G401.6 (cell line): ENCODE measurements around the gene UBE4A.
"Not testable (repeated sequence)": the region's sequence is repeated elsewhere in the genome, so short reads cannot be mapped to it uniquely, and the experiment has no call there.

Source experiments
- FAIRE-seq: peaks from 2 replicates; lab custom pipeline; 2012; peaks lifted over from hg19 to GRCh38; lab: Jason Lieb, UNC

UBE4A gene

DNA sequence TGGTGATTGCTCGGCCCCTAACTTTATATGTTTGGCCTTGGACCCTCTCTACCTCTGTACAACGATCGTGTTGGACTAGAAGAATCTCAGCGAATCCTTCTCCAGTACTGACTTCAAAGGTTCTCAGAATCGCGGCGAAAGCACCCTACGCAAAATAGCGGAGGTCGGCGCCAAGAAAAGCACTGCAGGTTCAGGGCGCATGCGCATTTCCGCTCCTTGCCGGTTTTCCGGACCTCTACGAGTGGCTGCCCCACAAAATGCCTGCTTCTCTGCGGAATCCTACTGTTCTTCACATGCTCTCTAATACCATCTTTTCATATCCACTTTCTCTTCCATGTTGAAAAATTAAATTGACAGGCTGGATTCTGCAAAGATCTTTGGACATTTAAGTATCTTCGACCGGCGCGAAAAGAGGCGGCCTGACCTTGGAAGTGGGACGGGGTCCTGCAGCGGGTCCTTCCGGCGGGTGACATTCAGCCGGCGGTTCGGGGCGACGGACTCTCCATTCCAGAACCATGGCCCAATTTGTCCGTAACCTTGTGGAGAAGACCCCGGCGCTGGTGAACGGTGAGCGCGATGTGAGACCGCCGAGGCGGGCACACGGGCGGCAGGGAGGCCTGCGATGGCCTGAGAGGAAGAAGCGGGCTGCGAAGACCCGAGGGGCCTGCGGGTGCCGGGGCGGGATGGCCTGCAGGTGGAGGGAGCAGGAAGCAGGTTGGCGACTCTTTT, 41.9 kb downstream of the UBE4A start, which contains the start of gene ATP5MG:
ATP5MG (plus strand) TSS at position 456 of the 729 bp plus-strand sequence; CDS start at position 516, 60 bp downstream.
- peak; percentile 93 for FAIRE-seq

DNA sequence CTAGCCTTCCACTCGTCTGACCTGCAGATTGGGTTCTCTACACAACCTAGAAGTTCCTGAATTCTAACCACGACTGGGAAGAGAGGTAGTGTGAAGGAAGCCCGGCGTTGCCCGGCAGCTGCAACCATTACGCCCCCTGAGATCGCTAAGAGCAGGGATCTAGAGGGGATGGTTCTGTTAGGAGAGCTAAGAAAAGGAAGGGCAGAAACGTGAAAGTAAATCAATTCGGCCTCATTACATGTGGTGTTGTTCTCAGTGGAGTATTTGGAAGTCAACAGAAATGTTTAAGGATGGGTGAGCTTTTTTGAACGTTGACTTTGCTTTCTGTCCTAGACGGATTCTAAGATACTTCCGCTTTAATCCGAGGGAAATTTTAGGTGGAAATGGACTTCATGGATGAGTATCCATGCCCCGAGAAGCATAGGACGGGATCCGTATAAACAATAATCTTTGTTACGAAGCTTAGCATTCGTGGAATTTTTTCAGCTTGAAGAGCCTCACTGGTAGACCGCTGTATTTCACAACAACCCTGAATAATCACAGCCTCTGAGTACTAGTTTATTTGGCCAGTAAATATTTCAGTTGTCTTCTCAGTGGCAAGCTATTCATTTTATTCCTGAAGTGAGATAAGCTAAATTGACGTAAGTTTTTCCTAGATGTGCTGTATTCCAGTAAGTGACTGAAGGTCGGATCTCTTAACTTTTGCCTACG, 42.6 kb downstream of the UBE4A start:
- no peak for FAIRE-seq

DNA sequence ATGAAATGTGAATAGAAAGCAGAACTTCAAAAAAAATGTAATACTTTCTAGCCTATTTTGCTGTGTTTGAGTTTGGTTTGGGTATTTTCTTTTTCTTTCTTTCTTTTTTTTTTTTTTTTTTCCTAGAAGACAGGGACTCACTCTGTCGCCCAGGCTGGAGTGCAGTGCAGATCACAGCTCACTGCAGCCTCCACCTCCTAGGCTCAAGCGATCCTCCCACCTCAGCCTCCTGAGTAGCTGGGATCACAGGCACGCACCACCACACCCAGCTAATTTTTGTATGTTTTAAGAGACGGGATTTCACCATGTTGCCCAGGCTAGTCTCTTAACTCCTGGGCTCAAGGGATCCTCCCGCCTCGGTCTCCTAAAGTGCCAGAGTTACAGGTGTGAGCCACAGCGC, 43.2 kb downstream of the UBE4A start:
- FAIRE-seq = not testable (repeated sequence)

DNA sequence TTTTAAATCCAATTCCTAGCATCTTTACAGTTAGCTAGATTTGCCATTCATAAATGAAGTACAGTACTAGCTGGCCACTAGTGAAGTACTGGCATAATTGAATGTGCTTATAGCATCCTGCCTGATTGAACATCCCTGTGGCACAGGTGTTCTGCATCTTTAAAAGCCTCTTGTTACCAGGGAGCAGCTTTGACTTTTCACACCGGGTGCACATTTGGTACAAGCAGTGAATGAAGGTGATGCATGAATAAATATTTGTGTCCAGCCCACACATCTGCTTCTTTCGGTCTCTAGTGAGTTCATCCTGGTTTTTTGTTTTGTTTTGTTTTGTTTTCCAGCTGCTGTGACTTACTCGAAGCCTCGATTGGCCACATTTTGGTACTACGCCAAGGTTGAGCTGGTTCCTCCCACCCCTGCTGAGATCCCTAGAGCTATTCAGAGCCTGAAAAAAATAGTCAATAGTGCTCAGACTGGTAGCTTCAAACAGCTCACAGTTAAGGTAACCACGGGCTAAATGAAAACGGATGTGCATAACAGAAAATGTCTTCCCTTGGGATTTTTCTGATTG, 47.3 kb downstream of the UBE4A start:
- FAIRE-seq = no peak

DNA sequence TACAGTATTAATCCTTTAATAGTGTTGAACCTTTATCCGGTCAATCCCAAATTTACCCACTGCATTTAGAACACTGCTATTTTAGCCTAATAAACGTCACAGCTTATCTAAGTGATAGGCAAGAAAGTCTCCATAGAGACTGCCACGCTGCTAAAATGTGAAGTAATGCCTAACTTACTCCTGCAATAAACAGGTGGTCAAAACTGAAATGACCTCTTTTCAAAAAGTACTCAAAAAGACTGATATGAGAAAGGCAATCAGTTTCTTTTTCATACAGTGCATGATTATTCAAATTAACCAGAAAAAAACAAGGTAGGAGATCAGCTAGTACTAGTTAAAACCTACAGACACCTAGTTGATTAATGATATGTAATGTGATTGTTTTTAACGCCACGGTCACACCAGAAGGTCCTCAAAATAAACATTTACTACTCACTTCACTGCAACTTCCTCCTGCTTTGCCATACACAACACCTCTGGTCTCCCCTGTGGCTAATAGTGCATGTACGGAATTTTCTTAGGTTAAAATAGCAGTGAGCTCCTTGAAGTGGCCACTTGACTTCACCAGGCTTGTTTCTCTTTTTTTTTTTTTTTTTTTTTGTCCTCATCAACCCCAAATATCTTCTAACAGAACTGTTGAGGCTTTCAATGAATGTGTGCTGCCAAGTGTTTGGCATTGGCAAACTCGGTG, 50.8 kb downstream of the UBE4A start:
- no peak for FAIRE-seq

DNA sequence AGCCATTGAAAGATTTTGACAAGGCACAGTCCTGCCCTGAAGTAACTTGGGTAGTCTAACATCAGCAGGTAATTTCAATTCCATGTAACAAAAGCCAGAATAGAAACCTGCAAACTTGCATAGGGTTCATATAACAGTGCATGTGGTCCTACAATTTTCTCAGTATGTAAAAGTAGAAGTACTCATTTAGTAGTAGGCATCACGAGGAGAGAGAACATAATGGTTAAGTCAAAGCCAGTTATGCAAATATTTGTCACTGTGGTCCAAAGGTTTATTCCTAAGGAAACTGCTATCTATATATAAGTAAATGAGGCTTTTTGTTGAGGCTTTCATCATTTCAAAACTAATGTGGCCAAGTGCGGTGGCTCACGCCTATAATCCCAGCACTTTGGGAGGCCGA, 52.1 kb downstream of the UBE4A start:
- no peak for FAIRE-seq

DNA sequence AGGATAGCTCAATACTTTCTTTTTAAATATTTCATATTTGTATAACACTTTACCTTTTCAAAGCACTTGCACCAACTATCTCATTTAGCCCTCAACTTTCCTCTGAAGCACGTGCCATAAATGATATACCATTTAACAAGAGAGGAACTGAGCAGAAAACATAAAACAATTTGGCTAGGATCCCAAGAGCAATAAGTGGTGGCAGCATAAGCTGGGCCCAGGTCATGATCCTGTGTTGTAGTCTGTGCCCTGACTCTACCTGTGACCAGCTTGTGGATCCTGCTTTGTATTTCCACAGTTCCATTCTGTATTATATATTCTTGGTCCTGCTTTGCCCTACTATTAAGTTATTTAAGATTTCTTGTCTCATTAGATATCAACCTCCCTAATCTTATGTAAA, 53.5 kb downstream of the UBE4A start:
- no peak for FAIRE-seq

DNA sequence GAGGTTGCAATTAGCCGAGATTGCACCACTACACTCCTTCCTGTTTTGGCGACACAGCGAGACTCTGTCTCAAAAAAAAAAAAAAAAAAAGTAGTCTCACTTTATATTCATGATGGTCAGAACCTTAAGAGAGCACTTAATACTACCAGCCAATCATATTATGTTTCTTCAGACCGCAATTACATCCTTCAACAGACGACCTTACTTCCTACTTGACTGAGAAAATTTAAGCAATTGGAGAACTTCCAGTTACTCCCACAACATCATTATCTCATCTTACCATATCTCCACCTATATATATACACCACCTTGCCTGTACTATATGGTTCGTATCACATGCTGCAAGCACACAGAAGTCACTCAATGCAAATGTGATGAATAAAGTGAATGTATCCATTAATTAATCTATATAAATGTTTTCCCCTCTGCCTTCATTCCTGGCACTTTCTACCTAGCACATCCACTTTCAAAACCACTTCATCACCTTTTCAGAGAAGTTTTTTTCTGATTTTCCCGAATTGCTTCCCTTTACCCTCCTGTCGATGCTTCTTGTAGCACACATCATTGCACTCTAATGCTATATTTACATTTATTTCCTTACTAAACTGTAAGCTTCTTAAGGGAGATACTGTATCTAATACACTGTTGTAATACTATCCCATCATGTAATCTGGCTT, 55.8 kb downstream of the UBE4A start:
- no peak for FAIRE-seq

DNA sequence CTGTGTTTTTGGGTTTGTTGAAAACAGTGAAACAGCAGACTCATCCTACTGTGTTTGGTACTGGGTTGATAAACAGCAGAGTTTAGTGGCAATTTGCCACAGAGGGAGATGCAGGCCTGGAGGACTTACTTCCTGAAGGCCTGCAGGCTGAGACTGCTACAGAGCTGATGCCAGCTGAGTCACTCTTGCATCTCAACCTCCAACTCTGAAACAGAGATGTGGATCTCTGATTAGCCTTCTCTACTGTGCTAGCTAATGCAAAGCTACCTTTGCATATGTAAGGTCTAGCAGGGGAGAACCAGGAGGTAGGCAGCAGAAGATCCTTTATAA, 56.3 kb downstream of the UBE4A start:
- FAIRE-seq = peak; percentile 93

DNA sequence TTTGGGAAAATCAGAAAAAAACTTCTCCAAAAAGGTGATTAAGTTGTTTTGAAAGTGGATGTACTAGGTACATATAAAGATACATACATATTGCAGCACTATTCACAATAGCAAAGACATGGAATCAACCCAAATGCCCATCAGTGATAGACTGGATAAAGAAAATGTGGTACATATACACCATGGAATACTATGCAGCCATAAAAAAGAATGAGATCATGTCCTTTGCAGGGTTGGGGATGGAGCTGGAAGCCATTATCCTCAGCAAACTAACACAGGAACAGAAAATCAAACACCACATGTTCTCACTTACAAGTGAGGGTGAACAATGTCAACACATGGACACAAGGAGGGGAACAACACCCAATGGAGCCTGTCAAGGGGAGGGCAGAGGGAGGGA, 57.5 kb downstream of the UBE4A start:
- FAIRE-seq = not testable (repeated sequence)

DNA sequence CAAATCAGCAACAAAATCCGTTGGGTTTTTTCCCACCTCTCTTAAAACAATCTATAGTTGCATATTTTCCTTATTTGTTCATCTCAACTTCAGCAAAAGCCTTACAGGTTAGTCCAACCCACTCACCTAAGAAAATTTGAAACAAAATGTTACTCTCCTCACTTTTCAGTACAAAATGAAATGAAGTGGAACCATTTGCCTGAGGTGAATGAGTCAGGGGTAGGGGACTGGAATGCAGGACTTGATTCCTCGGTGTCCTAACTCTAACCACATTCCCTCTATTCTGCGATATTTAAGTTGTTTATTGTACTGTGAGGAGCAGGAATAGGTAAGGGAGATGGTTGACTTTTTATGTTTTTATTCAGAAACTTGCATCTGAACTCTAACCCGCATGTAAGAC, 58.4 kb downstream of the UBE4A start:
- FAIRE-seq = peak; percentile 89

DNA sequence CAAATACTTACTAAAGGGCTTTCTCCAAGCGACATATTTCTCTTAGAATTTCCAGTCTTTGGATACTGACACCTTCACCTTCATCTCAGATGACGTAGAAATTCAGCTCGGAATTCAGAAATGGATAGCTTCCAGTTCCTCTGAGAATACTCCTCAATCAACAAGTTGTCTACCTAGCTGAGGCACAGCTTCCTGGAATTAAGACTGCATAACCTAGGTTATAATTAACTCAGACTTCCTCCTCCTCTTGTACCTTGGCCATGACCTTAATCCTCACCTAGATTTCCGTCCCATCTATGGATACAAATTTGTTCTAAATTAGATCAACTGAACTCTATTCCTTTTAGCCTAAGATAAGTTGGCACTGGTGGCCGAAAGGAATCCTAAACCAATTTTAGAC, 59.4 kb downstream of the UBE4A start:
- no peak for FAIRE-seq

DNA sequence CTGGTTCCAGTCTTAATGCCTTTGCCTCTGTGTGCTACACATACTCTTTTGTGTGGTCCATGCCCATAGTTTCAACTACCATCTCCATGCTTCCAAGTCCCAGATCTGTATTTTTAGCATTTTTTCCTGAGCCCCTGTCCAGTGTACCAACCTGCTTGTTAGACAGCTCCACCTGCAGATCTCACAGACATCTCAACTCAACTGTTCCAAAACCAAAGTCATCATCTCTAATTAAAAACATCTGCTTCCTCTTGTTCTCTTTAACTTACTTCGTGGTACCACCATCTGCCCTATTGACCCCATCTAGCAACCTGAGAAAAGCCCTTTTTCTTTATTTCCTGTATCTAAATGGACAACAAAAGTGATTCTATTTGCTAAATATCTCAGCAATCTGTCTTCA, 68.3 kb downstream of the UBE4A start:
- no peak for FAIRE-seq

DNA sequence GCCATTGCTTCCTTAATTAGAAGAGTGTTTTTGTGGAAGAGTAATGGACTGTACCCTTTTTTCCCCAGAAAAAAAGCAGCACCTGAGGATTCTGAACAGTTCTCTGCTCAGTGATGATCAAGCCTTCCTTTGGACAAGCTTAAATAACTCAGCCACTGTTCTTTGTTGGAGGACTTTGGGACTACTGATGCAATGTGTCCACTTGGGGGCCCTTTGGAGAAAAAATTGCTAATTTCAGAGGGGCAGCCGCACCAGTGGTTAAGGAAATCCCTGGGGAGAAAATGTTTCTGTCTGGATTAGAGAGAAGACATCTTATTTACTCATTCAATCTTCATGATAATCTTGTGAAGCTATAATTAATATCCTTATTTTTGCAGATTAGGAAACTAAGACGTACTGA, 71.6 kb downstream of the UBE4A start:
- FAIRE-seq = no peak

DNA sequence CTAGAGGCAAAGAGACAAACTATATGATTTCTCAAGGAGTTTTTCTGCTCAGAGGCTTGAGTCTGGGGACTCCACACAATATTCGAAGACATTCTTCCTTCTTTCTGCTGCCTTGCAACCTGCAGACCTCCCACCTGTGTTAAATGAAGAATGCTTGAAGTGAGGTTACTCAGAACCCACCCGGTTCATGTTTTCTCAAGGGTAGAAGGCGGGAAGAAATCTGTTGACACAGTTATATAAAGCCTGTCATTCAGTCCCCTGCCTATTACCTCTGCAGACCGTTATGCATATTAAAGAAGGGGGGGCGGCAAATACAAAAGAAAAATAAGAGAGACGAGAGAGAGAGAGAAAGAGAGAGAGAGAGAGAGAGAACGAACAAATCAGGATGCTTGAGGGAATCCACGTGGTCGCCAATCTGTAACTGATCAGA, 74.7 kb downstream of the UBE4A start:
- no peak for FAIRE-seq

DNA sequence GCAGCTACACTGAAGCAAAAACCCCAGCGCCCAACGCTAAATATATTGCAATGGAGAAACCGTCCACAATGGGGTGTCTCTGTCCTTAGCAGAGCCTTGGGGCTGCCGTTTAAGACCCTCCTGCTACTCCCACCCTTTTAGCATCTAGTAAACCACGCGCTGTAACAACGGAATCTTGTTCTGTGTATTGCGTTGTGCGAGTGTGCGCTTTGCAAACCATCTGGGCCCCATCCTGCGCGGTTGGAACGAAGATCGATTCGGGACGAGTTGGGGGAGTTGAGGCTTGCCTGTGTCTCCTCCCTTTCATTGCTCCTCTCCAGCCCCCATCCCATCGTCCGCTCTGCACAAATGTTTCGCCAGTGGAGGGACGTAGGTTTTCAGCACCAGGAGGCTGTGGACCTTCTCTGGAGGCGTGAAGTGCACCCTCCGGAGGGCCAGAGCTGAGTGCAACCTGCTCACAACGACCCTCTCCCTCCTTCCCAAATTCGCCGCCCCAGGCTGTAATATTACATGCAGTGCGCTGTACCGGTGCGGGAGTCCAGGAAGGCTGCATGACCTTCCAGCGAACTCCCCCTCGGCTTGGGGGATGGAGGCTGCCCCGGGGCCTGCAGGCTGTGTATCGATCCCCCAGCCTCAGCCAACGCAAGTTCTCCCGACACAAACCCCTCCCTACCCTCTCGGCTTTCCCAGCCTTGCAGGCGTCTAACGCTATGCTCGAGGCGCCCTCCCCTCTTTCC, 75.3 kb downstream of the UBE4A start:
- no peak for FAIRE-seq

DNA sequence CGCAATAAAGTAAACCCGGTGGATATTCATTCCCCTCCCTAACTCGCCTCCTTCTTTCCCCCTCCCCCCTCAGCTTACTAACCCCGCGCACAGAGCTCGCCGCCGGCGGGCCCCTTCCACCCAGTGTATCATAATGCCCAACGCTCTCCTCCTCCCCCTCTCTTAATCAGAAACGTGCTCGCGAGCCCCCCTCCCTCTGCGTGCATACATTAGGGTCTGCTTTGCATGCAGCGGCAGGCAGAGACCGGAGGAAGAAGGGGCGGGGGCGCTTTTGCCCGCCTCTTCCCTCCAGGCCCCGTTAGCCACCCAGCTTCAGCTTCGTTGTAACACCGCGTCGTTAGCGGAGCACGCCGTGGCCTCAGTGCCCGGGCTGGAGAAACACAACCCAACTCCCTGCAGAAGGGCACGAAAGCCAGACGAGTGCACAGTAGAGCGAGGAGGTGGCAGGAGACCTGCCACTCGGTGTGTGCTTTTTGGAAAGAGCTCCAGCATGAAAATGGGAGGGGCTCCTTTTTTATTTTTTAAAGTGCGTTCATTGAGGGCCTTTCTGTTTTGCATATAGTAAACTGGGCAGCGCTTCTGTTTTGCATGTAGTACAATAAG, 76.0 kb downstream of the UBE4A start:
- peak; percentile 84 for FAIRE-seq

DNA sequence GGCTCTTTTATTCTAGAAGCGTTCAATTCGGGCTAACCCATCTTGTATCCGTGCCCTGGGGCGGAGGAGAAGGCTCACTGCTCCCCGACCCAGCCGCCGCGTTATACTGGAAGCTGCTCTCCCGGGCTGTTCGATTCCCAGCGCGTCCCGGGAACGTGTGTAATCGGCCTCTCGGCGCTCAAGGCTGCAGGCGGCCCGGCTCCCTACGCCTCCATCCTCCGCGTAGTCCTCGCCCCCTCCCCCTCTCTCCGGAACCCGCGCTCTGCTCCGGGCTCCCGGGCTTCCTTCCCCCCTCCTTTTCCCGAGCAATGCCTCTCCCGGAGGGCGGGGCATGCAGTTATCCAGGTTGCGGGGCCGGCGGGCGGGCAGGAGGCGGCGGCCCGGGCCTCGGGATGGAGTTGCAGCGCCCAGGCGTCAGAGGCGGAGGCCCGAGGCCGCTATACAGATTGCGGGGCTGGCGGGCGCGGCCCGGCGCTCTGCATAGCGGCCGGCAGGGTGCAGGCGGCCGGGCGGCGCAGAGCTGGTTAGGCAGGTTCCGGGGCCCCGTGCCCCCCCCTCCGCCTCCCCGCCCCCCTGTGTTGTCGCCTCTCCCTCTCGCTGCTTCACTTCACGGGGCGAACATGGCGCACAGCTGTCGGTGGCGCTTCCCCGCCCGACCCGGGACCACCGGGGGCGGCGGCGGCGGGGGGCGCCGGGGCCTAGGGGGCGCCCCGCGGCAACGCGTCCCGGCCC, 76.7 kb downstream of the UBE4A start, which contains the start of gene KMT2A:
KMT2A (plus strand) TSS at position 600 of the 732 bp plus-strand sequence; CDS start at position 621, 21 bp downstream.
- peak; percentile 25 for FAIRE-seq

DNA sequence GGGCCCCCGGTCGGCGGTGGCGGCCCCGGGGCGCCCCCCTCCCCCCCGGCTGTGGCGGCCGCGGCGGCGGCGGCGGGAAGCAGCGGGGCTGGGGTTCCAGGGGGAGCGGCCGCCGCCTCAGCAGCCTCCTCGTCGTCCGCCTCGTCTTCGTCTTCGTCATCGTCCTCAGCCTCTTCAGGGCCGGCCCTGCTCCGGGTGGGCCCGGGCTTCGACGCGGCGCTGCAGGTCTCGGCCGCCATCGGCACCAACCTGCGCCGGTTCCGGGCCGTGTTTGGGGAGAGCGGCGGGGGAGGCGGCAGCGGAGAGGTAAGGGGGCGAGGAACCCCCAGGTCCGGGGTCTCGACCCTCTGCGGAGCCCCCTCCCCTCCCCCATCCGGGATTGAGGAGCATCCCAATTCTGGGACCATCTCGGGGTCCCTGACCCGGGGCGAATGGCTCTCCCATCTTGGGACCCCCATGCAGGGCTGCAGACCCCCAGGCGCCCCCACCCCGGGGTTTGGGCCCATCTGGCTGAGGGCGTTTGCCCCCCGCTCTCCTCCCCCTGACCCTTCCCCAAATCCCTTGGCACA, 77.3 kb downstream of the UBE4A start:
- no peak for FAIRE-seq
